Caki2 (cell line): ENCODE measurements around the gene FLOT2. TPM values are rescaled to one million over a fixed set of nuclear protein-coding genes. Genes with fewer than 3 reads are reported as not detected.
"Not testable (repeated sequence)": the region's sequence is repeated elsewhere in the genome, so short reads cannot be mapped to it uniquely, and the experiment has no call there.

Experiments
- DNase-seq: peaks from one replicate; pipeline ENCODE4 v3.0.0-alpha.2; 2015; ENCODE audit warnings: low read depth
- in situ Hi-C: cut with HindIII; loops from 2 replicates; pipeline ENCODE4 v1.10.0; 2016; ENCODE audit warnings: low sequenced_read_pairs, low pct_unique_long_range_greater_than_20kb, mixed read lengths
- total RNA-seq: library from RNA; depleted of rRNA; stranded (reverse); fragments of >200 nt; shearing (Covaris generic); gene quantifications from 2 replicates; pipeline ENCODE4 v1.2.3, GENCODE V29; 2014; ENCODE audit warnings: low replicate concordance

The FLOT2 gene
- total RNA-seq, 1 experiment from 2014 or later: 133 TPM

- in situ Hi-C loops: no loop called here
Measured at GRCh38 chr17:28881533-28882056, 15.9 kb downstream of the FLOT2 start.

GRCh38 chr17:28880572-28880945 is 17.0 kb downstream of the FLOT2 start:
- in situ Hi-C loops: no loop called here
- DNase-seq: no peak

More at GRCh38 chr17:28881533-28882056, 15.9 kb downstream of the FLOT2 start:
- DNase-seq: no peak

GRCh38 chr17:28879886-28880571 is 17.5 kb downstream of the FLOT2 start:
- in situ Hi-C loops: loop anchor here (5.0 kb wide), 1 partner anchor 93 kb away; no protein-coding TSS in a partner anchor
- DNase-seq: no peak

- in situ Hi-C loops: loop anchor here (5.0 kb wide), 1 partner anchor 92 kb away; no protein-coding TSS in a partner anchor
Measured at GRCh38 chr17:28878981-28879380, 18.6 kb downstream of the FLOT2 start.

GRCh38 chr17:28878158-28878910 is 19.2 kb downstream of the FLOT2 start:
- in situ Hi-C loops: loop anchor here (5.0 kb wide), 1 partner anchor 91 kb away; no protein-coding TSS in a partner anchor
- DNase-seq: no peak

More at GRCh38 chr17:28878981-28879380, 18.6 kb downstream of the FLOT2 start:
- peak; percentile 57 for DNase-seq

GRCh38 chr17:28877150-28877711 is 20.3 kb downstream of the FLOT2 start:
- not testable (repeated sequence) for DNase-seq
- in situ Hi-C loops: loop anchor here (5.0 kb wide), 1 partner anchor 90 kb away; no protein-coding TSS in a partner anchor

- DNase-seq: no peak
- in situ Hi-C loops: loop anchor here (5.0 kb wide), 1 partner anchor 89 kb away; no protein-coding TSS in a partner anchor
Measured at GRCh38 chr17:28875848-28876550, 21.5 kb downstream of the FLOT2 start.

GRCh38 chr17:28874750-28875149 is 22.8 kb downstream of the FLOT2 start:
- DNase-seq: no peak
- in situ Hi-C loops: loop anchor here (5.0 kb wide), 1 partner anchor 87 kb away; no protein-coding TSS in a partner anchor

- in situ Hi-C loops: no loop called here
- no peak for DNase-seq
Measured at GRCh38 chr17:28873839-28874238, 23.7 kb downstream of the FLOT2 start.

- DNase-seq: no peak
- in situ Hi-C loops: no loop called here
Measured at GRCh38 chr17:28871056-28871579, 26.4 kb downstream of the FLOT2 start.

GRCh38 chr17:28867276-28867675 is 30.3 kb downstream of the FLOT2 start:
- no peak for DNase-seq
- in situ Hi-C loops: no loop called here

- in situ Hi-C loops: no loop called here
- no peak for DNase-seq
Measured at GRCh38 chr17:28865946-28866752, 31.4 kb downstream of the FLOT2 start.

GRCh38 chr17:28864991-28865849 is 32.3 kb downstream of the FLOT2 start:
- in situ Hi-C loops: no loop called here

GRCh38 chr17:28863953-28864352 is 33.6 kb downstream of the FLOT2 start:
- in situ Hi-C loops: no loop called here
- DNase-seq: no peak

More at GRCh38 chr17:28864991-28865849, 32.3 kb downstream of the FLOT2 start:
- no peak for DNase-seq

GRCh38 chr17:28862561-28862960 is 35.0 kb downstream of the FLOT2 start:
- no peak for DNase-seq
- in situ Hi-C loops: no loop called here
